MM.1S (cell line): ENCODE measurements around the gene CEP350.

Experiments used
- EZH2 ChIP-seq: fragments of 300-600 bp; sonication (generic); optimal IDR thresholded peaks from 2 replicates; pipeline ENCODE3; 2017; ENCODE audit warnings: low read depth, mild to moderate bottlenecking, antibody characterized with exemption, low read length, mixed read lengths
- EZH2phosphoT487 ChIP-seq: fragments of 300-600 bp; sonication (generic); IDR thresholded peaks from 2 replicates; pipeline ENCODE4 v1.6.1; 2018; ENCODE audit warnings: antibody characterized with exemption, low read length
- TF ChIP-seq, protein P1 (sequence below): fragments of 300-600 bp; sonication (generic); IDR thresholded peaks from 2 replicates; pipeline ENCODE4 v1.5.1; 2016; ENCODE audit warnings: antibody characterized with exemption, low read length, mixed read lengths

DNA sequence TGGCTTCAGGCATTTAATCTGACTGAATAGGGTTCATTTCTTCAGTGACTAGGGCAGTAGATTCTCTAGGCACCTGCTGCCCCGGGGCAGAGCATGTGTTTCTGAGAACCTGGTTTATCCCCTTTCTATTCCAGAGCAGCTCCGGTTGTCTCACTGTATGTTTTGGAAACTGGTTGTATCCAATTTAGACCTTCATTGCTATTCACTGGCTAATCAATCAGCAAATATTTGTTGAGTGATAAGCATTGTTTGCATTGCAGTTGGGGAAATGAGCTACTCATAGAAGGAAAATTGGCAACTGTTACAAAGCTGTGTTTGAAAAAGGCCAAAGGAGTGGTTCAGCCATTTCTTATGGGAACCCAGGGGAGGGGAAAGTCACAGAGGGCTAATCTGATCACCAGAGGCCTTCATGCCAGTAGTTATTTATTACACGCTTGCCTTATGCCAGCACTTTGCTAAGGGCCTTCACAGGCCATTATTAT lies 203.0 kb downstream of the CEP350 start:
- TF ChIP-seq, protein P1, sequence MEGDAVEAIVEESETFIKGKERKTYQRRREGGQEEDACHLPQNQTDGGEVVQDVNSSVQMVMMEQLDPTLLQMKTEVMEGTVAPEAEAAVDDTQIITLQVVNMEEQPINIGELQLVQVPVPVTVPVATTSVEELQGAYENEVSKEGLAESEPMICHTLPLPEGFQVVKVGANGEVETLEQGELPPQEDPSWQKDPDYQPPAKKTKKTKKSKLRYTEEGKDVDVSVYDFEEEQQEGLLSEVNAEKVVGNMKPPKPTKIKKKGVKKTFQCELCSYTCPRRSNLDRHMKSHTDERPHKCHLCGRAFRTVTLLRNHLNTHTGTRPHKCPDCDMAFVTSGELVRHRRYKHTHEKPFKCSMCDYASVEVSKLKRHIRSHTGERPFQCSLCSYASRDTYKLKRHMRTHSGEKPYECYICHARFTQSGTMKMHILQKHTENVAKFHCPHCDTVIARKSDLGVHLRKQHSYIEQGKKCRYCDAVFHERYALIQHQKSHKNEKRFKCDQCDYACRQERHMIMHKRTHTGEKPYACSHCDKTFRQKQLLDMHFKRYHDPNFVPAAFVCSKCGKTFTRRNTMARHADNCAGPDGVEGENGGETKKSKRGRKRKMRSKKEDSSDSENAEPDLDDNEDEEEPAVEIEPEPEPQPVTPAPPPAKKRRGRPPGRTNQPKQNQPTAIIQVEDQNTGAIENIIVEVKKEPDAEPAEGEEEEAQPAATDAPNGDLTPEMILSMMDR: no peak
- TF ChIP-seq EZH2phosphoT487 (no peak), EZH2 (no peak)
